Hepatocyte (in vitro differentiated cells): ENCODE measurements around the gene RAB3C. TPM values are rescaled to one million over a fixed set of nuclear protein-coding genes. Genes with fewer than 3 reads are reported as not detected.

Source experiments
- DNase-seq: peaks from one replicate; pipeline ENCODE4 v3.0.0-alpha.2; 2016; ENCODE audit warnings: low spot score
- H2AFZ ChIP-seq: fragments of 200-600 bp; sonication (generic); 2 replicates; pipeline ENCODE4 v1.6.0; 2016; ENCODE audit warnings: antibody characterized with exemption, mild to moderate bottlenecking
- H3K27ac ChIP-seq: fragments of 200-600 bp; sonication (generic); 2 replicates; pipeline ENCODE4 v1.5.1; 2016; ENCODE audit warnings: mild to moderate bottlenecking
- H3K27me3 ChIP-seq: fragments of 200-600 bp; sonication (generic); 2 replicates; pipeline ENCODE4 v1.6.1; 2016
- H3K36me3 ChIP-seq: fragments of 200-600 bp; sonication (generic); replicated peaks from 2 replicates; pipeline ENCODE4 v1.5.1; 2016; ENCODE audit warnings: low read depth; ENCODE audit not compliant: insufficient read depth
- H3K4me1 ChIP-seq: fragments of 200-600 bp; sonication (generic); 2 replicates; pipeline ENCODE4 v1.5.1; 2016; ENCODE audit warnings: mild to moderate bottlenecking, moderate library complexity; ENCODE audit not compliant: insufficient read depth
- H3K4me2 ChIP-seq: fragments of 200-600 bp; sonication (generic); 2 replicates; pipeline ENCODE4 v1.6.0; 2016
- H3K4me3 ChIP-seq: fragments of 200-600 bp; sonication (generic); 2 replicates; pipeline ENCODE4 v1.5.1; 2016; ENCODE audit warnings: mild to moderate bottlenecking
- H3K79me2 ChIP-seq: fragments of 200-600 bp; sonication (generic); 2 replicates; pipeline ENCODE4 v1.6.0; 2017; ENCODE audit warnings: mild to moderate bottlenecking
- H3K9me2 ChIP-seq: fragments of 200-600 bp; sonication (generic); replicated peaks from 2 replicates; pipeline ENCODE4 v1.6.0; 2017; ENCODE audit warnings: mild to moderate bottlenecking; ENCODE audit not compliant: insufficient read depth
- H3K9me3 ChIP-seq: fragments of 200-600 bp; sonication (generic); 2 replicates; pipeline ENCODE4 v1.5.1; 2016; ENCODE audit warnings: low read depth, mild to moderate bottlenecking
- H4K20me1 ChIP-seq: fragments of 200-600 bp; sonication (generic); 2 replicates; pipeline ENCODE4 v1.6.0; 2016; ENCODE audit warnings: mild to moderate bottlenecking; ENCODE audit not compliant: insufficient read depth, poor library complexity, severe bottlenecking
- CTCF ChIP-seq: fragments of 200-600 bp; sonication (generic); IDR thresholded peaks from 2 replicates; pipeline ENCODE4 v1.5.1; 2016; ENCODE audit warnings: antibody characterized with exemption, mild to moderate bottlenecking; ENCODE audit not compliant: poor library complexity
- EZH2 ChIP-seq: fragments of 200-600 bp; sonication (generic); IDR thresholded peaks from 2 replicates; pipeline ENCODE4 v1.6.1; 2016; ENCODE audit warnings: antibody characterized with exemption, mild to moderate bottlenecking, borderline replicate concordance
- EZH2phosphoT487 ChIP-seq: fragments of 200-600 bp; sonication (generic); IDR thresholded peaks from one replicate; pipeline ENCODE4 v1.6.1; 2018; ENCODE audit warnings: antibody characterized with exemption, mild to moderate bottlenecking, low read depth, moderate library complexity; ENCODE audit not compliant: unreplicated experiment, severe bottlenecking
- WGBS: methylation state at CpG from one replicate; pipeline ENCODE4 v1.1.6; 2016; ENCODE audit warnings: low lambda C conversion rate; ENCODE audit errors: missing lambda C conversion rate; 5-methylcytosine and 5-hydroxymethylcytosine counted together
- polyA plus RNA-seq: library from polyadenylated mRNA; unstranded; fragments of >200 nt; fragmentation: Nextera tagmentation; extraction: Ambion mirVana; gene quantifications from 2 replicates; pipeline ENCODE4 v1.2.1, GENCODE V29; 2016
- total RNA-seq: library from RNA; depleted of rRNA; stranded (reverse); fragments of >200 nt; gene quantifications from 2 replicates; pipeline ENCODE4 v1.2.3, GENCODE V29; 2014

Gene RAB3C
- total and polyA plus RNA-seq, 2 experiments from 2014 or later, result 5.2 to 6.4 TPM

GRCh38 chr5:58716713-58717112, 133.8 kb downstream of the RAB3C start:
- no peak for TF ChIP-seq EZH2
- TF ChIP-seq EZH2phosphoT487, result no peak
- no peak for TF ChIP-seq CTCF
- H3K36me3 ChIP-seq, result no peaks in the 10 kb centered on the region
- H2AFZ ChIP-seq, result no peak overlapping the region
- no peak overlapping the region for H3K4me2 ChIP-seq
- H3K27ac ChIP-seq, result no peak overlapping the region
- H3K9me2 ChIP-seq, result no peaks in the 10 kb centered on the region
- DNase-seq, result no peak
- H4K20me1 ChIP-seq, result no peaks in the 10 kb centered on the region
- H3K9me3 ChIP-seq, result peaks cover 5% of the 10 kb centered on the region
- no peaks in the 10 kb centered on the region for H3K4me1 ChIP-seq
- no peaks in the 10 kb centered on the region for H3K79me2 ChIP-seq
- WGBS, result 84% methylated on average over 5 of the region's 5 CpGs
- H3K27me3 ChIP-seq, result no peaks in the 10 kb centered on the region
- H3K4me3 ChIP-seq, result no peak overlapping the region

- no peak overlapping the region for H3K27ac ChIP-seq
- no peaks in the 10 kb centered on the region for H3K36me3 ChIP-seq
- H3K27me3 ChIP-seq, result no peaks in the 10 kb centered on the region
- H3K9me2 ChIP-seq, result no peaks in the 10 kb centered on the region
- WGBS, result 43% methylated on average over 5 of the region's 5 CpGs
- TF ChIP-seq EZH2 (no peak), CTCF (no peak), EZH2phosphoT487 (no peak)
- H4K20me1 ChIP-seq, result no peaks in the 10 kb centered on the region
- no peak overlapping the region for H2AFZ ChIP-seq
- H3K4me3 ChIP-seq, result no peak overlapping the region
- no peaks in the 10 kb centered on the region for H3K79me2 ChIP-seq
- peaks cover 5% of the 10 kb centered on the region for H3K9me3 ChIP-seq
- no peak overlapping the region for H3K4me2 ChIP-seq
- DNase-seq, result no peak
- H3K4me1 ChIP-seq, result no peaks in the 10 kb centered on the region
Measured at GRCh38 chr5:58717303-58718007, 134.6 kb downstream of the RAB3C start.

GRCh38 chr5:58718269-58718978, 135.5 kb downstream of the RAB3C start:
- no peak overlapping the region for H3K4me2 ChIP-seq
- no peaks in the 10 kb centered on the region for H3K27me3 ChIP-seq
- H3K27ac ChIP-seq, result no peak overlapping the region
- H3K79me2 ChIP-seq, result no peaks in the 10 kb centered on the region
- whole genome bisulfite sequencing, result 76% methylated on average over 2 of the region's 2 CpGs
- no peaks in the 10 kb centered on the region for H3K36me3 ChIP-seq
- H4K20me1 ChIP-seq, result no peaks in the 10 kb centered on the region
- no peaks in the 10 kb centered on the region for H3K9me2 ChIP-seq
- TF ChIP-seq CTCF (no peak), EZH2 (no peak)
- DNase-seq, result no peak
- peaks cover 5% of the 10 kb centered on the region for H3K9me3 ChIP-seq
- no peaks in the 10 kb centered on the region for H3K4me1 ChIP-seq
- H3K4me3 ChIP-seq, result no peak overlapping the region
- H2AFZ ChIP-seq, result no peak overlapping the region
